Measurements from ENCODE around the gene KY. TPM values are rescaled to one million over a fixed set of nuclear protein-coding genes. Genes with fewer than 3 reads are reported as not detected.

Gene KY
- total and polyA plus RNA-seq, 4 donors, result 0.05 to 0.08 TPM; not detected in 2

DNA sequence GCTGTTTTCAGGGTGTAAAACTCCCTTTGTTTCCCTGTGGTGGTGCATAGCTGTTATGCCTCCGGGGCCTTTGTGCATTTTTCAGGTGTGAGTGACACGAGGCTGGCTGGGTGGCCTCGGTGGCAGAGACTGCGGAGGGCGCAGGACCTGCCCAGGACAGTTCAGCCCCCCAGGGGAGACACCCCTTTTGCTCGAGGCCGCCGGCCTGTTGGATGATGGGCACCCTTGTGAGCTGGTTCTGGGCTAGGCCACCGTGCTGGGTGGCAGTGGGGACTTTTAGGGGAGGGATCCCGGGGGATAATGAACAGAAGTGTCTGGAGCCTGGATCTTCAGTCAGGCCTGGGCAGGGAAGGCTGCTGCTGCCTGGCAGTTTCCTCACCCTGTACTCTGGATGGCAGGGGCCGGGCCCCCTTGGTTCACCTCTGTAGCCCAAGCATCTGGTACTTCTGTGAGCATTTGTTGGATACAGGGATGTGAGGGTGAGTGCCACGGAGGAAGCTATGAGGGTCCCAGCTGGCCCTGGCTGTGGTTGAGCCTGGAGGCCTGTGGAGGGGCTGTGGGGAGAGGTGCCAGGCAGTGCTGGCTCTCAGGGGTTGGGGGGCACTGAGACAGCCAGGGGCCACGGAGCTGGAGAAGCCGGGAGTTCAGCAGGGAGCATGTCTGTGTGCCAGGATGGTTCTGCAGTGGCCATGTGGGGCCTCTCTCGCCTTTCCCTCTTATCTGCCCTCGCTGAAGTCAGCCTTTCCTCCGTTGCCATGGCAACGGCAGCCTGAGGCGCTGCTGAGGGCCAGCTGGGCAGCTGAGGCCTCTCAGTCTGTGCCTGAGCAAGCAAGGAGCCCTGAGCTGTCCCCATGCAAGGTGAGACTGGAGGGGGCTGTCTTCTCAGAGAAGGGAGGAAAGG is 49.0 kb downstream of the KY start:
- peaks cover 0 to 2% (median 0%) of the 10 kb centered on the region in 4 donors for H3K4me1 ChIP-seq (ENCODE audit: control insufficient read depth in 4 of 4, insufficient read depth in 4 of 4, low read length in 3 of 4)
- no peak for TF ChIP-seq GABPA (IDR thresholded peaks at IDR 0.05 in 1 of 2, conservative IDR thresholded peaks at IDR 0.05 in 1 of 2)
- no peak for TF ChIP-seq FOXA2 (IDR thresholded peaks at IDR 0.05)
- no peak for TF ChIP-seq EGR1 (IDR thresholded peaks at IDR 0.05; ENCODE audit: low read depth in 2 of 2)
- no peak for TF ChIP-seq NR2F2 (IDR thresholded peaks at IDR 0.05)
- no peak for TF ChIP-seq HNF4A (conservative IDR thresholded peaks at IDR 0.05)
- TF ChIP-seq SP1 (IDR thresholded peaks at IDR 0.05), result no peak
- no peak for TF ChIP-seq RXRA (IDR thresholded peaks at IDR 0.05)
- no peak for TF ChIP-seq RAD21 (IDR thresholded peaks at IDR 0.05)
- TF ChIP-seq ZBTB33 (IDR thresholded peaks at IDR 0.05), result no peak
- TF ChIP-seq HNF4G (IDR thresholded peaks at IDR 0.05), result no peak
- no peak for TF ChIP-seq JUND (IDR thresholded peaks at IDR 0.05)
- no peak for TF ChIP-seq TAF1 (conservative IDR thresholded peaks at IDR 0.05)
- TF ChIP-seq FOXA1 (IDR thresholded peaks at IDR 0.05), result no peak
- TF ChIP-seq, protein P1, sequence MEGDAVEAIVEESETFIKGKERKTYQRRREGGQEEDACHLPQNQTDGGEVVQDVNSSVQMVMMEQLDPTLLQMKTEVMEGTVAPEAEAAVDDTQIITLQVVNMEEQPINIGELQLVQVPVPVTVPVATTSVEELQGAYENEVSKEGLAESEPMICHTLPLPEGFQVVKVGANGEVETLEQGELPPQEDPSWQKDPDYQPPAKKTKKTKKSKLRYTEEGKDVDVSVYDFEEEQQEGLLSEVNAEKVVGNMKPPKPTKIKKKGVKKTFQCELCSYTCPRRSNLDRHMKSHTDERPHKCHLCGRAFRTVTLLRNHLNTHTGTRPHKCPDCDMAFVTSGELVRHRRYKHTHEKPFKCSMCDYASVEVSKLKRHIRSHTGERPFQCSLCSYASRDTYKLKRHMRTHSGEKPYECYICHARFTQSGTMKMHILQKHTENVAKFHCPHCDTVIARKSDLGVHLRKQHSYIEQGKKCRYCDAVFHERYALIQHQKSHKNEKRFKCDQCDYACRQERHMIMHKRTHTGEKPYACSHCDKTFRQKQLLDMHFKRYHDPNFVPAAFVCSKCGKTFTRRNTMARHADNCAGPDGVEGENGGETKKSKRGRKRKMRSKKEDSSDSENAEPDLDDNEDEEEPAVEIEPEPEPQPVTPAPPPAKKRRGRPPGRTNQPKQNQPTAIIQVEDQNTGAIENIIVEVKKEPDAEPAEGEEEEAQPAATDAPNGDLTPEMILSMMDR (IDR thresholded peaks at IDR 0.05; ENCODE audit: low read depth, low read length, missing input control), result no peak
- H3K27me3 ChIP-seq (ENCODE audit: control insufficient read depth in 4 of 4, insufficient read depth in 4 of 4, low read length in 3 of 4), result no peaks in the 10 kb centered on the region
- H3K27ac ChIP-seq (ENCODE audit: low read depth in 1 of 2, low read length in 2 of 2), result no peak overlapping the region
- DNase-seq (ENCODE audit: low spot score), result no peak
- WGBS, result 67% methylated on average over 19 of the region's 19 CpGs
- no peak overlapping the region for H3K4me3 ChIP-seq (ENCODE audit: low read depth in 1 of 3, low read length in 3 of 3)
- no peak overlapping the region for H3K9ac ChIP-seq (ENCODE audit: low read depth in 1 of 2, low read length in 2 of 2)
- H3K9me3 ChIP-seq (ENCODE audit: control insufficient read depth in 4 of 4, low read length in 3 of 4), result no peaks in the 10 kb centered on the region
- H3K36me3 ChIP-seq (ENCODE audit: control insufficient read depth in 4 of 4, insufficient read depth in 3 of 4, low read depth in 1 of 4, low read length in 3 of 4), result no peaks in the 10 kb centered on the region

- H3K4me3 ChIP-seq (ENCODE audit: low read depth in 1 of 3, low read length in 3 of 3), result no peak overlapping the region
- H3K36me3 ChIP-seq (ENCODE audit: control insufficient read depth in 4 of 4, insufficient read depth in 3 of 4, low read depth in 1 of 4, low read length in 3 of 4), result no peaks in the 10 kb centered on the region
- H3K9me3 ChIP-seq (ENCODE audit: control insufficient read depth in 4 of 4, low read length in 3 of 4), result peaks cover 0 to 2% (median 0%) of the 10 kb centered on the region in 4 donors
- no peak overlapping the region for H3K9ac ChIP-seq (ENCODE audit: low read depth in 1 of 2, low read length in 2 of 2)
- no peaks in the 10 kb centered on the region for H3K4me1 ChIP-seq (ENCODE audit: control insufficient read depth in 4 of 4, insufficient read depth in 4 of 4, low read length in 3 of 4)
- no peaks in the 10 kb centered on the region for H3K27me3 ChIP-seq (ENCODE audit: control insufficient read depth in 4 of 4, insufficient read depth in 4 of 4, low read length in 3 of 4)
- H3K27ac ChIP-seq (ENCODE audit: low read depth in 1 of 2, low read length in 2 of 2), result no peak overlapping the region
- peak; percentile 73 for DNase-seq (ENCODE audit: low spot score)
- 15% methylated on average over 31 of the region's 31 CpGs for WGBS
- TF ChIP-seq RAD21 (IDR thresholded peaks at IDR 0.05), result peak; percentile 90 to 91
- TF ChIP-seq, protein P1 (IDR thresholded peaks at IDR 0.05; ENCODE audit: low read depth, low read length, missing input control), result peak; percentile 86
- no peak for TF ChIP-seq FOXA2 (IDR thresholded peaks at IDR 0.05)
- no peak for TF ChIP-seq ZBTB33 (IDR thresholded peaks at IDR 0.05)
These were observed 49.9 kb downstream of the KY start for GRCh38 chr3:134600685-134601463.

Data from liver (tissue), 9 donors.